ENCODE results near the gene SEPTIN11. TPM values are rescaled to one million over a fixed set of nuclear protein-coding genes. Genes with fewer than 3 reads are reported as not detected.
A peak's percentile ranks its signal among the peaks of the same experiment; 100 is the strongest.

Gene SEPTIN11
- total RNA-seq, 1 donor from 2014 or later, result 623 TPM

DNA sequence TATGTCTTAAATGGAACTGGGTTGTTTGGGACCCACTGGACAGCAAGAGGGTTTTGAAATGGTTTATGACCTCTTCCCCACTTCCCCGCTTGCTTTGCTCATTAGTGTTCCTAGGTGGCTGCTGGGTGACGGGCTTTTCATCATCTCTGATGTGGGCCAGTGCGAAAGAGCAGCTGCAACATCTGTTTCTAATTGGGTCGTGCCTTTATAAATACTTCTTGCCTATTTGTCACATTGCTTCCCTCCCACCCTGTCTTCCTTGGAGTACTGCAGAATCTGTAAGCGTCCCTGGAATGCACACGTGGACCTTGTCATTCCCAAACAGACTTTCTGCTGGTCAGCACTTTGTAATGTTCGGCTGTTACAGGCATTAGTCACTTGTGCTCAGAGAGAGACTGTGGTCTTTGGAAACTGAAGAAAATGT, 35.2 kb downstream of the SEPTIN11 start:
- H3K9me3 ChIP-seq (ENCODE audit: insufficient read depth, low read depth, low read length), result no peaks in the 10 kb centered on the region
- peak overlapping the region; percentile 74 for H3K4me3 Mint-ChIP-seq (ENCODE audit: unreplicated experiment)
- DNase-seq (ENCODE audit: low read depth), result peak; percentile 100
- peak overlapping the region; percentile 89 for H3K9ac ChIP-seq (ENCODE audit: low read length)
- no peaks in the 10 kb centered on the region for H3K27me3 Mint-ChIP-seq (ENCODE audit: low read depth, unreplicated experiment)
- TF ChIP-seq, protein P1, sequence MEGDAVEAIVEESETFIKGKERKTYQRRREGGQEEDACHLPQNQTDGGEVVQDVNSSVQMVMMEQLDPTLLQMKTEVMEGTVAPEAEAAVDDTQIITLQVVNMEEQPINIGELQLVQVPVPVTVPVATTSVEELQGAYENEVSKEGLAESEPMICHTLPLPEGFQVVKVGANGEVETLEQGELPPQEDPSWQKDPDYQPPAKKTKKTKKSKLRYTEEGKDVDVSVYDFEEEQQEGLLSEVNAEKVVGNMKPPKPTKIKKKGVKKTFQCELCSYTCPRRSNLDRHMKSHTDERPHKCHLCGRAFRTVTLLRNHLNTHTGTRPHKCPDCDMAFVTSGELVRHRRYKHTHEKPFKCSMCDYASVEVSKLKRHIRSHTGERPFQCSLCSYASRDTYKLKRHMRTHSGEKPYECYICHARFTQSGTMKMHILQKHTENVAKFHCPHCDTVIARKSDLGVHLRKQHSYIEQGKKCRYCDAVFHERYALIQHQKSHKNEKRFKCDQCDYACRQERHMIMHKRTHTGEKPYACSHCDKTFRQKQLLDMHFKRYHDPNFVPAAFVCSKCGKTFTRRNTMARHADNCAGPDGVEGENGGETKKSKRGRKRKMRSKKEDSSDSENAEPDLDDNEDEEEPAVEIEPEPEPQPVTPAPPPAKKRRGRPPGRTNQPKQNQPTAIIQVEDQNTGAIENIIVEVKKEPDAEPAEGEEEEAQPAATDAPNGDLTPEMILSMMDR (IDR thresholded peaks at IDR 0.05; ENCODE audit: insufficient read depth, low read depth, low read length), result no peak
- TF ChIP-seq EZH2 (IDR thresholded peaks at IDR 0.05; ENCODE audit: insufficient read depth, low read length), result no peak
- H3K36me3 ChIP-seq (ENCODE audit: insufficient read depth, low read length), result no peaks in the 10 kb centered on the region
- H3K79me2 ChIP-seq (ENCODE audit: insufficient read depth, low read length), result peaks cover 84% of the 10 kb centered on the region
- H3K27me3 ChIP-seq (ENCODE audit: insufficient read depth, low read length), result no peaks in the 10 kb centered on the region
- H3K4me1 Mint-ChIP-seq (ENCODE audit: low read depth, unreplicated experiment), result peaks cover 90% of the 10 kb centered on the region
- H3K36me3 Mint-ChIP-seq (ENCODE audit: low read depth, unreplicated experiment), result peaks cover 7% of the 10 kb centered on the region
- H3K4me3 ChIP-seq (ENCODE audit: insufficient read depth, low read depth, low read length), result peak overlapping the region; percentile 8
- FAIRE-seq, result peak; percentile 98
- peak overlapping the region; percentile 98 for H3K27ac ChIP-seq (ENCODE audit: low read depth, low read length)
- no peak overlapping the region for H2AFZ ChIP-seq (ENCODE audit: low read depth, low read length)
- no peaks in the 10 kb centered on the region for H3K9me3 Mint-ChIP-seq (ENCODE audit: unreplicated experiment)
- H3K4me1 ChIP-seq (ENCODE audit: insufficient read depth, low read length), result peaks cover 69% of the 10 kb centered on the region
- H3K4me2 ChIP-seq (ENCODE audit: low read length), result peak overlapping the region; percentile 81
- H3K27ac Mint-ChIP-seq (ENCODE audit: unreplicated experiment), result peak overlapping the region; percentile 98
- H4K20me1 ChIP-seq (ENCODE audit: insufficient read depth, low read length), result no peaks in the 10 kb centered on the region

DNA sequence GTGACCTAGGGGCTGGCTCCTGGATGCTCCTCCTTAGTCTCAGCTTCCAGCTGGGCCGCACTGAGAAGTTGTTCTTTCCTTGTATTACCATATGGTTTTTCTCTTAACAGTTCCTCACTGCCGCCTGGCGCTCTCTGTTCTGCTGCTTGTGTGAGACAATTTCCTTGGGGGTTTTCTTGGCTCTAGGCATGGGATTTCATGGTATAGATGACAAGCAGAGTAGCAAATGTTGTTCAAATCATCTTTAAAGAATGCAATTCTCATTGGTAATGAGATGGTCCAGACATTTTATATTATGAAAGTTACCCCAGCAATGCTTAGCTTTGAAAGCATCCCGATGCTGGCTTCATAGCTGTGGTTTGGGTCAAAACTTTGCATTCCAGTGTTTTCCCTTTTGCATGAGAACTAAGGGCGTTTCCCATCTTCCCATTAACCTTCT, 37.6 kb downstream of the SEPTIN11 start:
- Mint-ChIP-seq H3K9me3 (ENCODE audit: unreplicated experiment) (no peaks in the 10 kb centered on the region), H3K4me1 (ENCODE audit: low read depth, unreplicated experiment) (peaks cover 90% of the 10 kb centered on the region), H3K36me3 (ENCODE audit: low read depth, unreplicated experiment) (peaks cover 11% of the 10 kb centered on the region), H3K4me3 (ENCODE audit: unreplicated experiment) (peak overlapping the region; percentile 29), H3K27me3 (ENCODE audit: low read depth, unreplicated experiment) (no peaks in the 10 kb centered on the region), H3K27ac (ENCODE audit: unreplicated experiment) (peak overlapping the region; percentile 98)
- DNase-seq (ENCODE audit: low read depth), result peak; percentile 99
- Histone ChIP-seq H3K4me1 (ENCODE audit: insufficient read depth, low read length) (peaks cover 72% of the 10 kb centered on the region), H2AFZ (ENCODE audit: low read depth, low read length) (no peak overlapping the region), H3K27ac (ENCODE audit: low read depth, low read length) (peak overlapping the region; percentile 98), H3K4me2 (ENCODE audit: low read length) (peak overlapping the region; percentile 81), H3K9ac (ENCODE audit: low read length) (peak overlapping the region; percentile 89), H3K27me3 (ENCODE audit: insufficient read depth, low read length) (no peaks in the 10 kb centered on the region), H4K20me1 (ENCODE audit: insufficient read depth, low read length) (no peaks in the 10 kb centered on the region), H3K36me3 (ENCODE audit: insufficient read depth, low read length) (no peaks in the 10 kb centered on the region), H3K4me3 (ENCODE audit: insufficient read depth, low read depth, low read length) (peak overlapping the region; percentile 44), H3K9me3 (ENCODE audit: insufficient read depth, low read depth, low read length) (peaks cover 3% of the 10 kb centered on the region), H3K79me2 (ENCODE audit: insufficient read depth, low read length) (peaks cover 80% of the 10 kb centered on the region)
- no peak for TF ChIP-seq EZH2 (IDR thresholded peaks at IDR 0.05; ENCODE audit: insufficient read depth, low read length)
- TF ChIP-seq, protein P1 (IDR thresholded peaks at IDR 0.05; ENCODE audit: insufficient read depth, low read depth, low read length), result no peak
- peak; percentile 88 for FAIRE-seq

DNA sequence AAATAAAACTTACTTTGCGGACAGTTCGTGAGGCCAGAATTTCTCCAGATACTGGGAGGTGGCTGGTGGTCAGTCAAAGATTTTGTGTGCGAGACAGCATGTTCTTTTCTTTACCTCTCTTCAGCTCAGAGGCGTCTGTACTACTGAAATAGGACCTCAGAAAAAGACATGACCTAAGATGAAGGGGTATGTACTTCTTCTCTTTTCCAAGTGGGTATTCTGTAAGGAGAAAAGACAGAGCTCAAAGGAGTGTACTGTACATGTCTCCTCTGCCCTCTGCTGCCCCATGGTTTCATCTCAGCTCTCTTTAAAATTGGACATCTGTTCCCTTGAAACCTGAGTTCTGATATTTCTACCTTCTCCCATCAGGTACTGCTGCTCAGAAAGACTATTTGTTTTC, 38.1 kb downstream of the SEPTIN11 start:
- Histone ChIP-seq H3K9me3 (ENCODE audit: insufficient read depth, low read depth, low read length) (peaks cover 3% of the 10 kb centered on the region), H3K4me3 (ENCODE audit: insufficient read depth, low read depth, low read length) (peak overlapping the region; percentile 44), H3K36me3 (ENCODE audit: insufficient read depth, low read length) (no peaks in the 10 kb centered on the region), H3K4me1 (ENCODE audit: insufficient read depth, low read length) (peaks cover 68% of the 10 kb centered on the region), H3K27ac (ENCODE audit: low read depth, low read length) (peak overlapping the region; percentile 98), H4K20me1 (ENCODE audit: insufficient read depth, low read length) (no peaks in the 10 kb centered on the region), H3K9ac (ENCODE audit: low read length) (peak overlapping the region; percentile 89), H2AFZ (ENCODE audit: low read depth, low read length) (no peak overlapping the region), H3K27me3 (ENCODE audit: insufficient read depth, low read length) (no peaks in the 10 kb centered on the region), H3K79me2 (ENCODE audit: insufficient read depth, low read length) (peaks cover 80% of the 10 kb centered on the region), H3K4me2 (ENCODE audit: low read length) (peak overlapping the region; percentile 81)
- Mint-ChIP-seq H3K27me3 (ENCODE audit: low read depth, unreplicated experiment) (no peaks in the 10 kb centered on the region), H3K9me3 (ENCODE audit: unreplicated experiment) (no peaks in the 10 kb centered on the region), H3K27ac (ENCODE audit: unreplicated experiment) (peak overlapping the region; percentile 98), H3K4me1 (ENCODE audit: low read depth, unreplicated experiment) (peaks cover 90% of the 10 kb centered on the region), H3K4me3 (ENCODE audit: unreplicated experiment) (peak overlapping the region; percentile 34), H3K36me3 (ENCODE audit: low read depth, unreplicated experiment) (peaks cover 14% of the 10 kb centered on the region)
- DNase-seq (ENCODE audit: low read depth) (no peak), FAIRE-seq (no peak)
- TF ChIP-seq EZH2 (IDR thresholded peaks at IDR 0.05; ENCODE audit: insufficient read depth, low read length), result no peak
- TF ChIP-seq, protein P1 (IDR thresholded peaks at IDR 0.05; ENCODE audit: insufficient read depth, low read depth, low read length), result peak; percentile 9
